ENCODE data around the gene TCEANC2. TPM values are rescaled to one million over a fixed set of nuclear protein-coding genes. Genes with fewer than 3 reads are reported as not detected.

TCEANC2 gene
- total RNA-seq, 1 experiment from 2014 or later: 5.3 TPM

- no peak for DNase-seq
- Histone ChIP-seq H4K20me1 (ENCODE audit: control insufficient read depth, insufficient read depth, insufficient read length) (no peaks in the 10 kb centered on the region), H3K23ac (ENCODE audit: insufficient read length, low read depth, low read length) (no peak overlapping the region), H4K8ac (replicated peaks; ENCODE audit: insufficient read length, low read depth, low read length) (no peak overlapping the region), H3K79me1 (ENCODE audit: insufficient read depth, low read depth, low read length, poor library complexity, severe bottlenecking) (no peaks in the 10 kb centered on the region), H2BK15ac (ENCODE audit: low read depth, low read length) (no peak overlapping the region), H3K14ac (ENCODE audit: insufficient read depth, low read length) (no peak overlapping the region), H3T11ph (ENCODE audit: low read length) (no peak overlapping the region), H4K5ac (ENCODE audit: insufficient read length, low read depth, low read length) (no peak overlapping the region), H4K91ac (ENCODE audit: insufficient read length, low read depth, low read length) (no peak overlapping the region), H3K9ac (ENCODE audit: extremely low read depth, insufficient read length, low read length) (no peak overlapping the region), H3K23me2 (ENCODE audit: insufficient read length, low read depth, low read length, poor library complexity, severe bottlenecking) (no peaks in the 10 kb centered on the region), H3K4me1 (ENCODE audit: insufficient read depth, low read length) (no peaks in the 10 kb centered on the region), H2BK120ac (ENCODE audit: low read depth, low read length, poor library complexity, severe bottlenecking) (no peak overlapping the region), H3K27ac (ENCODE audit: insufficient read length, low read depth, low read length) (no peak overlapping the region), H3K4ac (ENCODE audit: low read depth, low read length) (no peak overlapping the region), H2AFZ (ENCODE audit: low read length) (no peak overlapping the region), H3K18ac (ENCODE audit: insufficient read length, low read depth, low read length) (no peak overlapping the region), H3K56ac (ENCODE audit: insufficient read length, low read depth, low read length) (no peak overlapping the region), H2BK5ac (ENCODE audit: insufficient read length, low read length) (no peak overlapping the region), H3K79me2 (ENCODE audit: insufficient read depth, low read length) (no peaks in the 10 kb centered on the region), H2AK5ac (ENCODE audit: insufficient read length, low read length) (no peak overlapping the region), H3K27me3 (ENCODE audit: insufficient read depth, low read length) (no peaks in the 10 kb centered on the region), H3K9me3 (ENCODE audit: control insufficient read depth, low read depth, low read length) (no peaks in the 10 kb centered on the region), H2BK12ac (ENCODE audit: insufficient read length, low read depth, low read length) (no peak overlapping the region), H2BK20ac (ENCODE audit: low read depth, low read length, poor library complexity, severe bottlenecking) (no peak overlapping the region), H3K4me2 (ENCODE audit: insufficient read depth, insufficient read length, low read length) (no peak overlapping the region)
- WGBS (ENCODE audit: extremely low coverage, insufficient read length, low lambda C conversion rate): no CpG with 5 or more reads among the region's 11 CpGs
- no peak overlapping the region for H3K4me3 Mint-ChIP-seq
- H3K9me3 Mint-ChIP-seq: no peaks in the 10 kb centered on the region
- no peaks in the 10 kb centered on the region for H3K4me1 Mint-ChIP-seq
- H3K27ac Mint-ChIP-seq: no peak overlapping the region
- no peaks in the 10 kb centered on the region for H3K36me3 Mint-ChIP-seq (ENCODE audit: insufficient read depth in 1 of 3, low read depth in 3 of 3)
- H3K27me3 Mint-ChIP-seq (ENCODE audit: low read depth): no peaks in the 10 kb centered on the region; the same call in 1 of the 2 replicates
- TF ChIP-seq CTCF (conservative IDR thresholded peaks at IDR 0.05): no peak
Measured at GRCh38 chr1:54144366-54144765, 91.0 kb downstream of the TCEANC2 start.
